Stimulated activated CD8-positive, alpha-beta memory T cell treated with anti-CD3 and anti-CD28 coated beads, Interleukin-12 subunit alpha, Interleukin-12 subunit beta, amount 100 ng/mL, for 1 hour (primary cell): ENCODE results near the gene RPL9.
"Not testable (repeated sequence)": the region's sequence is repeated elsewhere in the genome, so short reads cannot be mapped to it uniquely, and the experiment has no call there.

Experiments used
- DNase-seq: peaks from one replicate; pipeline ENCODE4 v3.0.0-alpha.2; 2020; ENCODE audit warnings: low read depth

RPL9 gene

GRCh38 chr4:39458505-39459300 is at the start of gene RPL9, which contains the start of gene LIAS:
Gene RPL9 (minus strand): TSS chr4:39458922. CDS start chr4:39458439, 483 bp downstream.
Gene LIAS (plus strand): TSS chr4:39459056. CDS start chr4:39459118, 62 bp downstream.
- peak; percentile 93 for DNase-seq

- no peak for DNase-seq
Measured at GRCh38 chr4:39505581-39505980, 46.9 kb upstream of the RPL9 start.

DNA sequence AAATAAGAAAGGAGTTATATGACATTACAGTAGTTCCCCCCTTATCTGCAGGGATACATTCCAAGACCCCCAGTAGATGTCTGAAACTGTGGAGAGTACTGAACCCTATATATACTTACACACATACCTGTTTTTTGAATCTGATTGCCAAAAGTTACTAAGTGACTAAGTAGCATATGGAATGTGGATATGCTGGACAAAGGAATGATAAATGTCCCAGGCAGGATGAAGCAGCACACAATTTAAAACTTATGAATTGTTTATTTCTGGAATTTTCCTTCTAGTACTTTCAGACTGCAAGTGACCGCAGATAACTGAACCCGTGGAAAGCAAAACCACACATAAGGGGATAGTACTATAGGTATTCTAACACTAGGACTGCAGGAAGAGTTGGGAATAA is 45.8 kb upstream of the RPL9 start:
- no peak for DNase-seq

- DNase-seq: not testable (repeated sequence)
Measured at GRCh38 chr4:39502664-39503035, 43.9 kb upstream of the RPL9 start.

DNA sequence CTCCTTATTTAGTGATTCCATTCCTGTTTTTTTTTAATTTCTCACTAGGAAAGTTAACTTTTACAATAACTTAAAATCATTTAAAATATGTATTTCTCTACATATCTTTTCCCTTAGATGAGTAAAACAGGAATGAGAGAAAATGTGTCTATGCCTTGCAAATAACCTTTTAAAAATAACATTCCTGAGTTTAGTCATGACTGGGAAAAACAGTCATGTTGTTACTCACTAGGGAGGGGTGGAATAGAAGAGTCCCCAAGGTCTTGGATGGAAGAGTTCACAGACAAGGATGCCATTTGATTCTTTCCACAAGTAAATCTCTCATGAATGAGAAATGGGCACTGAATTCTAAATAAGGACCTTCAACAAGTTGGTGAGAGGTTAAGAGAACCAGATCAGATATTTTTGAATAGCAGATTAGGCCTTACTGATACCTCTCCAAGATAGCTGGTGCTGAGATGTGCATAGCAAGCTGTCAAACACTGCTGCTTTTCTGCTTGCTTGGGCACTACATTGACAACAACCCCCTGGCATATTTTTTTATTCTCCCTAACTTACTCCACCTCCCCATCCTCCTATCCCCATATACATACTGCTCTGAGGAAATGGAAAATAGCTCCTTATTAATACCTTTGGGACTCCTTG is 43.4 kb upstream of the RPL9 start:
- DNase-seq: no peak

- DNase-seq: no peak
Measured at GRCh38 chr4:39498727-39499020, 40.0 kb upstream of the RPL9 start.

DNA sequence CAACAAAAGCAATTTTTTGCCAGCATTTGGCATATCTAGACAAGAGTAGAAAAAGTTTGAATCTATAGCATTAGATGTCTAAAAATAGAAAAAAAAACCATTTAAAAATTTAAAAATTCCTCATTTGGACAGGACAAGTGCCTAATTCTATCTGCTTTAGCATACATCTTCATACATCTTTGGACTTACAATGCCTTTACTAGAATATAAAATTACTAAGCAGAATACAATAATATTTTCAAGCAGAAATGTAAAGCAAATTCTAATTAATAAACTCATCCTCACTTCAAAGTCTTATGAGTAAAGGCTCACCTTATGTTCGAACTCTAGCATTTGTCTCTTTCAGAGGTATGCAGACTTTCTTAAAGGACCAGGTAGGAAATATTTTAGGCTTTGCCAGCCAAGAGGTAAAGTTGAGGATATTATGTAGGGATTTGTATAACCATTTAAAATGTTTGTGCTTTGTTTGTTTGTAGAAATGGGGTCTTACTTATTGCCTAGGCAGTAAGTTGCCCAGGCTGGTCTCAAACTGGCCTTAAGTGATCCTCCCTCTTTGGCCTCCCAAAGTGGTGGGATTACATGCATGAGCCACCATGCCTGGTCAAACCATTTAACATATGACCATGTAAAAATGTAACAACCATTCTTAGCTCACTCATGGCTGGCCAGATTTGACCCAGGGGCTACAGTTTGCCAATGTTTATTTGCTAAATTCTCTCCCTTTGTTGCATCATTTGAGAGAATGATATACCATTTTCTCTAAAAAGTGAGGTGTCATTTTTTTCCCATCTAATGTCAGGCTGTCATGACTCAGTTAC is 39.4 kb upstream of the RPL9 start:
- DNase-seq: no peak

DNA sequence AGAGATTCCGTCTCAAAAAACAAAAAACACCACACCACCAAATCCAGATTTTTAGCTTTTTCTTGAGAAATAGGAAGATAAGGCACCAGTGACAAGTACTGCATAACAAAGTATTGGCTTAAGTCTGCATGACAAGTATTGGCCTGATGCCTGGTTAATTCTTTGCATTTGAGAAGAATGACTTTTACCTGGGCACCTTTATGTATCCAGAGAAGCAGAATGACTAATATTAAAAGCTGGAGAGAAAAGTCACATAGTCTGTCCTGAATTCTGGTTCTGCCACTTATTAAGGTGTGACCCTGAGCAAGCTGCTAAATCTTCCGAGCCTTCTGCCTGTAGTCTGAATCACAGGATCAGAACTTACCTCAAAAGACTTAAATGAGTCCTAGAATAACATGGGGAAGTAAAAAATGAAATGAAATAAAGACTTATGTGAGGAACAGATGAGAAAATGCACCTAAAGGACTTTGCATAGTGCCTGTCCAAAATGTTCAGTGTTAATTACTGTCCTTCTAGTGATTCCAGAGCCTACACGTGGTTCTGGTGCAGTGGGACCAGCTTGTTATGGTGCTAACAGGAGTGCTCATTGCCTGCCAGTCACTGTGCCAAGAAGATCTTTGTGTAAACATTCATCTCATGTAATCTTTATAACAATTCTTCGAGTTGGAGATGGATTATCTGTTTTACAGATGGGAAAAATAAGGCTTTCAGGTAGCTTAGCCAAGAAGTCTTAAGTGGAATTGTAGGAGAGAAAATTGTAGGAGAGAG is 36.9 kb upstream of the RPL9 start:
- DNase-seq: no peak

DNA sequence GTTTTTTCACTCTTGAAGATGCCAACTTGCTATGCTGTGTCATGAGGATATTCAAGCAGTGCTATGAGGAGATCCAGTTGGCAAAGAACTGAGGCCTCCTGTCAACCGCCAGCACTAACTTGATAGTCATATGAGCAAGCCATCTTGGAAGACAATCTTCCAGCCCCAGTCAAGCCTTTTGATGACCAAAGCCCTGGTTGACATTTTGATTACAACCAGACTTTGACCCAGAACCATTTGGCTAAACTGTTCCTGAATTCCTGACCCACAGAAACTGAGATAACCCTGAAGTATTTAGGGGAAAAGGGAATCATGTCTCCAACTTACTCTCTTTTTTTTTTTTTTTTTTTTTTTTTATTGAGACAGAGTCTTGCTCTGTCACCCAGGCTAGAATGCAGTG is 35.6 kb upstream of the RPL9 start:
- DNase-seq: no peak

- DNase-seq: no peak
Measured at GRCh38 chr4:39490322-39490721, 31.6 kb upstream of the RPL9 start.

GRCh38 chr4:39486221-39486804 is 27.6 kb upstream of the RPL9 start:
- DNase-seq: no peak

DNA sequence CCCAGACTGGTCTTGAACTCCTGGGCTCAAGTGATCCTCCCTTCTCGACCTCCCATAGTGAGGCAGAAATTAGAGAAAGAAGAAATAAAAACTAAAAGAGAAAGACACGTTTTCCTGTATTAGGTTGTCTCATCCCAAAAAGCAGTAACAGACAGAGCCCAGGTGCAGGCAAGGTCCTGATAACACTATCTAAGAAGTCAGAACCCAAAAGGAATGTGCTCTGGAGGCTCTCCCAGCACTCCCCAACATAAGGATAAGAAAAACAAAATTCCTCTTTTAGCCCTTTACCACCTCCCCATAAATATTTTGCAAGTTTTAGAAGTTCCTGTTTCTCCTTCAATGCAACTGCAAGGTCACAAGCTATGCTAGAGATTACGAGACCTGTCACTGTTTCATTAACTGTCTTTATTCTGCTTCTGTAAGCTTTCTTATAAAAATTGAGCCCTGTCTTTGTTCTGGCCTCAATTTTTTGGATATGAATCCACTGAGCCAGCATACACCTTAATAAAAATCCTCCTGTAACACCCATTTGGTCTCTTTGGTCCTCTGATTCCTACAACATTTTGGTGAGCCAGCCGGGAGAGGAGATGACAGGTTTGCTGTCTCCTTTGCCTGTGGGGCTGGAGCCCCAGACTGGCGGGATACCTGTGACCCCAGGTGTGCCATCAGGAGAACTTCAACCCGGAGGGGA is 26.0 kb upstream of the RPL9 start:
- no peak for DNase-seq

GRCh38 chr4:39480902-39481695 is 22.4 kb upstream of the RPL9 start:
- DNase-seq: no peak

GRCh38 chr4:39480251-39480650 is 21.5 kb upstream of the RPL9 start:
- DNase-seq: no peak

GRCh38 chr4:39476187-39476895 is 17.6 kb upstream of the RPL9 start:
- no peak for DNase-seq

DNA sequence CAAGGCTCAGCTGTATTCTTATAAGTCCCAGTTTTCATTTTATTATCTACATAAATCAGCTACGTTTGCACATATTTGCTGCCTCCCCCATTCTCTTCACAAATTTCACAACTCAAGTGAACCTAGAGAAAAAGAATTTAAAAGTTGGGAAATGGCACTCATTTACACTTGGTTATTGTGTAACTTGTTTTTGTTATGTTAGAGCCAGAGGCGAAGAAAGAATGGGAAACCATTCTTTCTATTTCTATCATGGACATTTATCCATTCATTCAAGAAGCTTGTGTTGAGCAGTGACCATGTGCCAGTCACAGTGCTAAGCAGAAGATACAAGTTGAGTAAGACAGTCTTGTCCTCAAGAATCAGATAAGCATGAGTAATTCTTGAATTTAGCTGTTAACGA is 13.7 kb upstream of the RPL9 start:
- DNase-seq: no peak

DNA sequence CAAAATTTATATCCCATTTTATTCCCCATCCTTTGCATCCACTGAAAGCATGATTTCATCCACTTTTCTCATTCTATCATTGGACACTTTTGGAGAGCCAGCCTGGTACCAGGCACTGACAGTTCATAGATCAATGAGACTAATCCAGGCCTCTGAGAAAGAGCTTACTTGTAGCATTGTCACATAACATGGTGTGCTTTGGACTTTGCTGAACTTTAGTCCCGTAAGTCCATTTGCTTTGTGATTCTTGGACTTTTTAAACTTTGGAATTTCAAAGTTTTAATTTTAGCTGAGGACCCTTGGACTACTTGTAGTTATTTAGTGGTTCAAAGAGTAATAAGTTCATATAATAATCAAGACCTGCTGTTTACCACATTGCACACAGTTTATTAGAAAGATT is 11.7 kb upstream of the RPL9 start:
- DNase-seq: no peak

DNA sequence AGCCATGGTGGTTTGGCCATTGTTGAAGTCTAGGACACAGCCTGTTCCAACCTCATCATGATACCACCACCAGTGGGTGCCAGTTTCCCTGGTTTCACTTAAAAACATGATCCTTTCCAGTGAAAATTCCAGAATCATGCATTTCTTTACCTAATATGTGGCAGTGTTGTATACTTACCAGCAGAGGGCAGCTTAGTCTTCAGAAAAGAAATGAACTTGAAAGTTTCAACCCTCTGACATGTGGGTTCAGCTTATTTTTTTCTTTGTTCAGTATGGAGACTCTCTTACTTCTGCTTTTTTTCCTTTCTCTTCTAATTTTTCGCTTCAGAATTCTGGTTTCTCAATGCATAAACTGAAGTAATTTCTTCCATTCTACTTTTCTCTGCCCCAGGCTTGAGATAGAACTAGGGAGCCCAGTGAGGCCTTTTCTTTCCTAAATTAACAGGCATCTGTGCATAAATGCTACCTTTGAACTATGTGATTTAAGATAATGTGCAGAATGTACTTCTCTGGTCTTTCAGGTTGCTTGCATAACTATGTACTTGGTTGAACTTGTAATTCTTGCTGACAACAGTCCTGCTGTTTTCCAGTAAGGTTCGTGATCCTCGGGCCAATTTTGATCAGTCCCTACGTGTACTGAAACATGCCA is 10.8 kb upstream of the RPL9 start:
- DNase-seq: no peak

GRCh38 chr4:39467464-39467863 is 8.7 kb upstream of the RPL9 start:
- no peak for DNase-seq
